Hematopoietic multipotent progenitor cell treated with erythropoietin and hydrocortisone succinate and interleukin-3 and kit ligand, for 6 days (in vitro differentiated cells): Measurements from ENCODE around the gene FGF2.
"Not testable (repeated sequence)": the region's sequence is repeated elsewhere in the genome, so short reads cannot be mapped to it uniquely, and the experiment has no call there.

Source experiments
- DNase-seq: peaks from one replicate; pipeline ENCODE4 v3.0.0-alpha.2; 2015

The FGF2 gene

DNA sequence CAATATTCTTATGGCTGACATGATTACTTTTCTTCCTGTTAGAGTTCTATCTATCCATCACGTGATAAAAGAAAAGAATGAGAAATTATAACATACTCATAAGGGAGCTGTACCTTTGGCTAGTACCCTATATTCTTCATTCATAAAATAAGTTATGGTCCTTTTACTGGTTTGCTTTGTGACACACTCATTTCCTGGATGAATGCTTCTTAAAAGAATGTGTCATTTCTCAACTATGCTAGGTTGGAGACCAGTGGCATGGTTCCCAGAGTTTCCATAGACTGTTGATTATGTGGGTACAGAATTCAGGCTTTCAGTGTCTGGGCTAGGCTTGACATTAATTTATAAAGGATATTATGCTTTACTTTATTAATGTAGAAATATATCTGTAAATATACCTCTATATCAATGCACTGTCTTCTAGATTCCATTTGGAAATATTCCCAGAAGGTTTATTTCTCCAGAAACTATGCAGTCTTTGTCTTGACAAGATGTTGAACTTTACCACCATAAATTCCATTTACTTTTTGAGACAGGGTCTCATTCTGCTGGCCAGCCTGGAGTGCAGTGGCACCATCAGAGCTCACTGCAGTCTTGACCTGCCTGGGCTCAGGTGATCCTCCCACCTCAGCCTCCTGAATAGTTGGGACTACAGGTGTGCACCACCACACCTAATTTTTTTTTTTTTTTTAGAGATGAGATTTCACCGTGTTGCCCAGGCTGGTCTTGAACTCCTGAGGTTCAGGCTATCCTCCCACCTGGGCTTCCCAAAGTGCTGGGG is 71.9 kb downstream of the FGF2 start:
- DNase-seq: no peak

DNA sequence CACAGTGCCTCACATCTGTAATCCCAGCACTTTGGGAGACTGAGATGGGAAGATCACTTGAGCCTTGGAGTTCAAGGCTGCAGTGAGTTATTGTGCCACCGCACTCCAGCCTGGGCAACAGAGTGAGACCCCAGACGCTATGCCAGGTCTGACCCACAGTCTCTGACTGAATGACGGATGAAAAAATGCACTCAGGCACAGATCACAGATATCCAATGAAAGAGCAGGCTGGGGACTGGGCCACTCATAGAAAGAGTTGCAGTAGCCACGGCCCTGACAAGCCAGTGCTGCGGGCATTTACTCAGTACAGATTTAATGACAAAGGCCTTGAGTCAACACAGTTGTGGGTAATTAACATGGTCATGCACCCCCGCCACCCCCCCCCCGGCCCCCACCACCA is 73.1 kb downstream of the FGF2 start:
- no peak for DNase-seq

DNA sequence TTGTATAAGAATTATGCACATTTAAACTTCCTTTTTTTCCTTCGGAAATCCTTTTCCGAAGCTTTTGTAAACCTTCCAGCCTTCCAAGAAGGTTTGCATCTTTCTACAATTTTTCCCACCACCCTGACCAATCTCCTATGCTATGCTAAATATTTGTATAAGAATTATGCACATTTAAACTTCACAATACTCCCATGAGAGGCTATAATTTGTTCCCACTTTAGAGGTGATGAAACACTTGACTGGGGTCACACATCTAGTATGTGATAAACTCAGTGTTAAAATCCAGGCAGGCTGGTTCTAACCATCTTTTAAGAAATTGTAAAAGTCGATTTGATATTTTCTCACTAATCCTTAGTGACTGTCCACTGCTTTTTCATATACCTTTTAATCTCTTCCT is 73.7 kb downstream of the FGF2 start:
- DNase-seq: no peak

DNA sequence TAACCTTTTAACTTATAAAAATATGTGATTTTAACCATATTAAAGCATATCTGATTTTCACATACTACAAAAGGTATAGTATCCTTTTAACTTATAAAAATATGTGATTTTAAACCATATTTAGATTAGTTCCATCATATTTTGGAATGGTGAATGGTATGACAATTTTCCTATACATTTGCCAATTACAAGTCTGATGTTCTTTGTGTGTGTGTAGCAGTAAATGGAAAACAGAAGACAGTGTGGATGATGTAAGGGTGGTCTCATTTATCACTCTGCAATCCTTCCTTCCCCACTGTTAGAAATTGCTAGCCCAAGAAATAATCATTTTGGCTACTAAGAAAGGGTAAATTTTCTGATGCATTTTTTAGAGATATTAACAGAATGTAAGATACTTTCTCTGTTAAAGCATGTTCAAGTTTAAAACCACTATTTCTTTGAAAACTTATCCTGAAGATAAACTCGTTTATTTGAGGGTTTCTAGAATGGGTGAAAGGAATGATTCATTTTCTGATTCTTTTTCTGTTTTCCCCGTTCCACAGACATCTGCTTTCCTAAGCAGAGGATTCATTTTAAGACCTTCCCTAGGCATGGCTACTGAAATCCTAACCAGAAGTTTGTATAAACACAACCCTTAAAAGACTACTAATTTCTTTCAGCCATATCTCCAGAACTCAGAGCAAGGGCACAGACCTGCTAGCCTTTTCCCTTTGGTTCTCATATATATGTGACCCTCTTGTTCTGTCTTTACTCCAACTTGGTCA is 74.8 kb downstream of the FGF2 start:
- DNase-seq: no peak

DNA sequence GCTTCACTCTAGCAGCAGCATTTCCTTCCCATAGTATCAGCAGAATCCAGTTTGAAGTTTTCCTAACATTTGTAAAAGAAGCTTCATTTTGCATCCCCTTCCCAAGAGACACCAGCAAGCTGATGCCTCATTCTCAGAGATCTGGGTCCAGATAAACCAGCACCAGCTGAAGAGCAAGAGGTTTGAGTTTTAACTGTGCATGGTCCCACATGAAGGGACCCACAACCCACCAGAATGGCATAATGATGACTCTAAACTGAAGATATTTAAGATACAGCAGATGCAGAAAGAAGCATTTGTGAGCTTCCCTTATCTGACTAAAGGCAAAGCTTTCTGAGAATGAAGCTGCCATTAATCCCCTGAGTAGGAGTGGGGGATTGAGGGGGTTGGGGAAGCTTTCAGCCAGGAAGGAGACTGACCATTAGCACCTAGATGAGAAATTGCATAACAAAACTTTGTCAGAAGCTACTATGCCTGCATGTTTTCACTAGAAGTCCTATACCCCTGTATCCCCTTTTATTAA is 77.2 kb downstream of the FGF2 start:
- DNase-seq: no peak

DNA sequence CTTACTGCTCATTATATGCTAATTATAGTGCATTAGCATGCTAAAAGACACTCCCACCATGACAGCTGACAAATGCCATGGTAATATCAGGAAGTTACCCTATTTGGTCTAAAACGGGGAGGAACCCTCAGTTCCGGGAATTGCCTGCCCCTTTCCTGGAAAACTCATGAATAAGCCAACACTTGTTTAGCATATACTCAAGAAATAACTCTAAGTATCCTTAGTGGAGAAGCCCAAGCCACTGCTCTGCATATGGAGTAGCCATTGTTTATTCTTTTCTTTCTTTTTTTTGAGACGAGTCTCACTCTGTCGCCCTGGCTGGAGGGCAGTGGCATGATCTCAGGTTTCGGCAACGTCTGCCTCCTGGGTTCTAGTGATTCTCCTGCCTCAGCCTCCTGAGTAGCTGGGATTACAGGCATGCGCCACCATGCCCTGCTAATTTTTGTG is 80.3 kb downstream of the FGF2 start:
- DNase-seq: no peak

DNA sequence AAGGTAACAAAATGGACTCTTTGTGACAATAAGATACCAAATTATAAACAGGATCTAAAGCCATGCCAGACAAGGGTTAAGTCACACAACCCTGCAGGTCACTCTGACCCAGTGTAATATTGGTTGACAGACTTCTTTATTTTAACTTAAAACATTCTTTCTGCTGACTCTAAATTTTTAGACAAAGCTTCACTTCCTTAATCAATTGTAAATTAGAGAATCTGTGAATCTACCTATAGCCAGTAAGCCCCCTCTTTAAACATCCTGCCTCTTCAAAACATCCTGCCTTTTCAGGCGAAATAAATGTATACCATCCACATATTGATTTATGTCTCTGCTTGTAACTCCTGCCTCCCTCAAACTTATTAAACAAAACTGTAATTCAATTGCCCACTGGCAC is 81.6 kb downstream of the FGF2 start:
- DNase-seq: no peak

DNA sequence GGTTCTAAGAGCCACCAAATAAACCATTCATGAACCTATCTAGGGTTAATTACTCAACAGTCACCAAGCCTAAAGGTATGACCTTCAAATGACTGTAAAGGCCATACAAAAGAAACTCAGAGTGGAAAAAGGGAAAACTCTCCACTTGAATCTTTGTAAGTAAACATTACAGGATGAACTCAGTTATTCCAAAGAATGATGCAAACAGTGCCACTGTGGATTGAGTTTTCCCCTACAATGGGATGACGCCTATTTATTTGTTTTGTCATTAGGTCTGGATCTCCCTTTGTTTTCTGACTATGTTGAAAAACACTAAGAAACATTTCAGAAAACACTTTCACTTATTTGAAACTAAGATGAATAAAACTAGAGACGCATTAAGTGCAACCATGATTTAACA is 83.1 kb downstream of the FGF2 start:
- DNase-seq: no peak

DNA sequence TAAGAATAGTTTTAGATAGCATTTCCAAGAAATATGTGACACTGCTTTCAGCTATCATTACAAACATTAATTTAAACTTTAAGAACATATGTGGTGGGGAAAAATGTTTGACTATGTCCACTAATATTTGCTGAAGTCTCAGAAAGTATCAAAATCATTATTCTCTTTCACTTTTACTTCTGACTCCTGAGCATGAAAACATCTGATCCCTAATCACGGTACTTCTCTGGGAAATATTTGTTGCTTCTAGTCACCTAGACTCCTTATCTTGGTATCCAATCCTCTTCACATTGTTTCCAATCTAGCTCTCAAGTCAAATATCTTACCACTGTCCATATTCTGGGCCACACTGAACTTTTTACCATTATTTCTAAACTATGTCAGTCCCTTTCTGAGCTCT is 85.0 kb downstream of the FGF2 start:
- no peak for DNase-seq

DNA sequence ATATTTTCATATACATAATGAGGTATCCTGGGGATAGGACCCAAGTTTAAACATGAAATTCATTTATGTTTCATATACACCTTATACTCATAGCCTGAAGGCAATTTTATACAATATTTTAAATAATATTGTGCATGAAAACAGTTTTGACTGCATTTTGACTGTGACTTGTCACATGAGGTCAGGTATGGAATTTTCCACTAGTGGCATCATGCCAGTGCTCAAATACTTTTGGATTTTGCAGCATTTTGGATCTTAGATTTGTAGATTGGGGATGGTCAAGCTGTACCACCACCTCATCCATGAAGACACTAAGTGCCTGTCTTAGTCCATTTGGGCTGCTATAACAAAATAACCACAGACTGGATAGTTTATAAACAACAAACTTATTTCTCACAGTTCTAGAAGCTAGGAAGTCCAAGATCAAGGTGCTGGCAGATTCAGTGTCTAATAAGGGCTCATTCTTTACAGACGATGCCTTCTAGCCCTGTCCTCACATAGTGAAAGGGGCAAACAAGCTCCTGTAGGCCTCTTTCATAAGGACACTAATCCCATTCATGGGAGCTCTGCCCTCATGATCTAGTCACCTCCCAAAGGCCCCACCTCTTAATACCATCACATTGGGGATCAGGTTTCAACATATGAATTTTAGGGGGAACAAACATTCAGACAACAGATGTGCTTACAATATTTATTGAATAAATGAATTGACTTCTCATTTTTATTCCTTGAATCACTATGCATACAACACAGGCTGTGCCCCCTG is 86.4 kb downstream of the FGF2 start:
- no peak for DNase-seq

DNA sequence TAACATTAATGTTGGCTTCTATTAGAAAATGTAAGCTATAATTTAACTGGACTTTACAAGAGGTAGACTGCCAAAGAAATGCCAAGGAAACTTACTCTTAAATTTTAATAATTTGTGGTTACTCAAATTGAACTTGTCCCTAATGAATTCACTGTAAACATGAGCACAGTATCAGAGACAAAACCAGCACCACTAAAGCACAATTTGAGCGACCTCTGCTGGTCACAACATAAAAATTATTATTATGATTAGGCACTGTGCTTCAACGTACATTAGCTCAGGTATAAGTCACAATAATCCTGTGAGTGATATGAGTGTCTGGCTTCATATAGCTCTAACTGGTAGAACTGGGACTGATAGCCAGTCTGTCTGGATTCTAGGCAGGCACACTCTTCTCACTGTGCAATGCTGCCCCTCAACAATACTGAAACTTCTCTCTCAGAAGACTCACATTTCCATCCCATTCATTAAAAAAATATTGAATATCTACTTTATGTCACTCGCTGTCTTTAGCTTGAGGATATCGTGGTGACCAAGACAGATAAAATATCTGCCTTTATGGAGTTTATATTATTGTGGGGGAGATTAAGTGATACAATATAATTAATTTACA is 87.8 kb downstream of the FGF2 start:
- DNase-seq: peak; percentile 80

DNA sequence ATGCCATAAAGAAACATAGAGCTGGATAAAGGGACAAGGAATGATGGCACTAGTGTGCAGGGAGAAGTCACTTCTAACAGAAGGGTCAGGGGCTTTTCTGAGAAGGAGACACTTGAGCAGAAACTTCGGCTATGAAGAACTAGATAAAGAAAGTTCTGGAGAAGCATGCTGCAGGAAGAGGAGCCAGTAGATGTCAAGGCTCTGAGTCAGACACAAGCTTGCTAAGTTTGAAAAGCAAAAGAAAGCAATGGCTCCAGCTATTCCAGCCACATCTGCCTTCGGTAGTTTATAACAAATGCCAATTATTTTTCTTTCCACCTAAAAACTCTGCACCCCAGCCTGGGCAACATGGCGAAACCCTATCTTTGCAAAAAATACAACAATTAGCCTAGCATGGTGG is 88.3 kb downstream of the FGF2 start:
- DNase-seq: no peak

DNA sequence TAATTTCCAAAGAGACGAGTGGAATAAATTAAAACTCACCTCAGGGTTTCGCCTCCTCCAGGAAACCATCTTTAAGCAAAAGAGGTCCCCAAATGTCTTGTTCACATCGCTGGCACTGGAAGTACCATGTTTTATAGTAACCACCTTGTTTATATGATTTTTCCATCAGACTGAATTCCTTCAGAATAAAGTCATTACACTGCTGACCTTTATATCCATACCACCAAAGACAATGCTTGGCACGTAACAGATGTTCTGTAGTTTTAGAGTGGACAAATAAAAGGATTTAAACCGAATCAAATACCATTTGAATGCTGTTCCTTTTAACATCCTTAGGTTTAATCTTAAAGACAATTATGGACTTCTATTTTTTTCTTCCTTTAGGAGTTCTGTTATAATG is 91.1 kb downstream of the FGF2 start:
- DNase-seq: no peak

DNA sequence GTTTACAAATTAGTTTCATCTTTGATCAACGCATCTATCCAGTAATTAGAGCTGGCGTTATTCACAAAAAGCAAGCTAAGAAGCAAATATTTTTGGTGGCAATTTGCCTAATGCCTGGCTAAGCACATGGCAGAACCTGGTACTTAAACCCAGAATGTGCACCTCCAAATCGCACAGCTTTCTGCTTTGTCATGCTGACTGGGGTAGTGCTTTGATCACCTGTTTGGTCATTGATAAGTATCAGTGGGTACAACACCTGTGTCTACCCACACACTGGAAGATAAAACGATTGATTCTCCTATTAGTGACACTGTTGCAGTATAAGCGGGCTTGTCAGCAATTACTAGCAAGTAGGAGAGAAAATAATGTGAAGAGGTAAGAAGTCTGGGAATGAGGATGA is 93.8 kb downstream of the FGF2 start:
- DNase-seq: no peak

DNA sequence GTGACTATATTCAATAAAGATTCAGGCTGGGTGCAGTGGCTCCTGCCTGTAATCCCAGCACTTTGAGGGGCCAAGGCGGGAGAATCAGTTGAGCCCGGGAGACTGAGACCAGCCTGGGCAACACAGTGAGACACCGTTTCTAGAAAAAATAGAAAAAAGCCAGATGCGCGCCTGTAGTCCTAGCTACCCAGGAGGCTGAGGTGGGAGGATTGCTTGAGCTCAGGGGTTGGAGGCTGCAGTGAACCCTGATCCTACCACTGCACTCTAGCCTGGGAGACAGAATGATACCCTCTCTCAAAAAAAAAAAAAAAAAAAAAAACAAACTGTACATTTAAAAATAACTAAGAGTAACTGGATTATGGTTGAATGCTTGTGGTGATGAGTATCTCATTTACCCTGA is 94.7 kb downstream of the FGF2 start:
- DNase-seq: no peak

DNA sequence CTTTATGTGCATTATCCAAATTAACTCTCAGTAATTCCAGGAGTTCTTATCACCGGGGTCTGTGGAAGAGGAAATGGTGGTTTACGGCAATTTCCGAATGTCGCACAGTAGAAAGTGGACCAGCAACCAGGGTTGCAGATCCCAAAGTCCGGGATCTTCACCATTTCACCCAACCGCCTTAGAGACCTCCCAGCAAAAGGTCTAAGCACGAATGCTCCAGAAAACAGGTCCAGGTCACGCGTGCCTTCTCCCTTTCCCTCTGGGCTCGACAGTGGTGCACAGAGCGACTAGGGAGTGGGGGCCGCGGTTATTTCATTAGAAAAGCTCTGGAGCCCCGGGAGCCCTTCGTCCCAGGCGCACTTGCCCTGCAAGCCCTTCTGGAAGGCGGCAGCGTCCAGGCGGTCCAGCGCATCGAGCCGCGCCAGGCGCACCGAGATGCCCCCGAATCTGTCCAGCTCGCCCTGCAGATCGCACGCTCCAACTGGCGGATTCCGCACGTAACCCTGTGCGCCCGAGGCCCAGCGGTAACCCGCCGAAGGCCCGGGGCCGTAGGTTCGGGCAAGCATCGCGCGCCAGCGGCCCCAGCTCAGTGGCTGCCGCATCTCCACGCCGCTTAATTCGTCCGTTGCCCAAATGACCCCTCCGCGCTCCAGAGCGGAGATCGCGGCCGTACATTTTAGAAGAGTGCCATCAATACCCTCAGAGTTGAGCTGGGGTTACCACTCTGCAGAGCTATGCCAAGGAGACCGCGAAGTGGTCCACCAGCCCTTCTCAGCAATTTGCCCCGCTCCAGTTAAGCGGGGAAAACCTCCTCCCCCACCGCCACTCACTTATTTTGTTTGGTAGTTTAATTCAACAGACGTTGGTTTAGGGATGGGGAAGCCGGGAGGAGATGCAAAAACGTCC is 95.6 kb downstream of the FGF2 start, which contains the start of gene NUDT6:
TSS of gene NUDT6 (minus strand) at position 627 of the 906 bp plus-strand sequence. CDS start at position 602, 25 bp downstream.
- DNase-seq: peak; percentile 79

DNA sequence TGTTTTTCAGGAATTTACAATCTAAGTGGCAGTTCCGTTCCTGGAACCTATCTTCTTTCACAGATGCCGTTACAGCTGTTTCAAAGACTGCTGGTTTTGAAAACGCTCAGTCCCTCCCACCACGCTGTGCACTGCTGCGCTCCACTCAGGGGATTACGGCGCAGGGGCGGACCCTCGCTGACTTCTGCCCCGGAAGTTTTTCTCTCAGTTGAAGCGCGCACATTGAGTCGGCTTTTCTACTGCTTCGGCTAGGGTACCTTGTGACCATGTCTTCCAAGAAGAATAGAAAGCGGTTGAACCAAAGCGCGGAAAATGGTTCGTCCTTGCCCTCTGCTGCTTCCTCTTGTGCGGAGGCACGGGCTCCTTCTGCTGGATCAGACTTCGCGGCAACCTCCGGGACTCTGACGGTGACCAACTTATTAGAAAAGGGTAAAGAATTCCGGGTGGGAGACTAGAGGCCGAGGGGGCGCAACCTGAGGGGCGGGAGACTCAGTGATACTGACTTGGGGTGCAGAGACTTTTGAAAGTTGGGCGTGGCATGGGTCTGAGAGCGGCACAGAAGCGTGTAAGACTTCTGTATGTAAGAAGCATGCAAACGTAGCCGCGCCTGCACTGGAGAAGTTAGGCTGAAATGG is 96.4 kb downstream of the FGF2 start:
- DNase-seq: peak; percentile 96

DNA sequence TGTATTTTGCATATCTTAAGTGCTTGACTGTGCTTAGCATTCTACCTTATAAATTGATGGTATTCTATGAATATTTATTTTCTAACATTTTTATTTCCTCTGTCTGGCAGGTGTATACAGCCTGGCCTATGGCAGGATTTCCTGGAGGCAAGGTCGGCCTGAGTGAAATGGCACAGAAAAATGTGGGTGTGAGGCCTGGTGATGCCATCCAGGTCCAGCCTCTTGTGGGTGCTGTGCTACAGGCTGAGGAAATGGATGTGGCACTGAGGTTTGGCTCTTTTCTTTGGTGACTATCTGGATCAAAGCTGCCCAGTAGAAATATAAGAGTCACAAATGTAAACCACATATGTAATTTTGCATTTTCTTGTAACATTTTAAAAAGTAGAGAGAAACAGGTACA is 102.3 kb downstream of the FGF2 start:
- no peak for DNase-seq

DNA sequence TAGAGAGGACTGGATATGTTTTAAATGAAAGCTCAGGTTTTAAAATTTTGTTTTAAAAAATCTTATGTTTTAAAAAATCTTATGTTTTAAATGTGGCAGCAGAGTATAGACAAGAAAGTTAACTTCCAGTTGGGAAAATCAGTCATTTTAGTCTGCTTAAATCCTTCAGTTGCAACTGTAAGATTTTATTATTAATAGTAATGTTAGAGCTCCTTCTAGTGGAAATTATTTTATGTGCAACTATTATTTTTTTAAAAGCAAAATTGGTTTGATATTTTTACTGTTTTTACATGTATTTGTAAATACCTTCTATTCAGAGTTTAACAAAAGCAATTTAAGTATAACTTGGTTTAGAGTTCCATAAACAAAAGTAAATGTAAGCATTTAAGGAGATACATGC is 104.2 kb downstream of the FGF2 start:
- DNase-seq: peak; percentile 63

DNA sequence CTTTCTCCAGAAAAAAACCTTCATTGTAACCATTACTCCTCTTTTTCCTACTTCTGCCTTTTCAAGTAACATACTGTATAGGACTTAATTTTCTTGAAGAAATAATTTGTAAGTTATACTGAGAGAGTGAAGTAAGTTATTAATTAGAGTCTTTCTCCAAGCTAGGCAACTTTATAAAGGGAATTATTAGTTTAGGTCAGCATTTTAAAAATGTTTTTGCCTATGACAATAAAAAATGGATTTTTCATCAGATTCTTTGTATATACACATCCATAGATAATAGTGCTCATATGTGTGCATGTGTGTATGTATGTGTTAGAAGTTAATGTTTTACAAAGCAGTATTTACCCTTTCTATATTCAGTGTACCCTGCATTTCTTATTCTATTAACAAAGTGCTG is 106.1 kb downstream of the FGF2 start:
- no peak for DNase-seq

DNA sequence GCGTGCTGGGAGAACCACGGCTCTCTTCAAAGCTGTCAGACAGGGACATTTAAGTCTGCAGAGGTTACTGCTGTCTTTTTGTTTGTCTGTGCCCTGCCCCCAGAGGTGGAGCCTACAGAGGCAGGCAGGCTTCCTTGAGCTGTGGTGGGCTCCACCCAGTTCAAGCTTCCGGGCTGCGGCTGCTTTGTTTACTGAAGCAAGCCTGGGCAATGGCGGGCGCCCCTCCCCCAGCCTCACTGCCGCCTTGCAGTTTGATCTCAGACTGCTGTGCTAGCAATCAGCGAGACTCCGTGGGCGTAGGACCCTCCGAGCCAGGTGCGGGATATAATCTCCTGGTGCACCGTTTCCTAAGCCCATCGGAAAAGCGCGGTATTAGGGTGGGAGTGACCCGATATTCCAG is 118.5 kb downstream of the FGF2 start:
- not testable (repeated sequence) for DNase-seq
